GM23338 (cell line): ENCODE data around the gene CMTM2. TPM values are rescaled to one million over a fixed set of nuclear protein-coding genes. Genes with fewer than 3 reads are reported as not detected.

Experiments
- ATAC-seq: fragments of 200-7000 bp; cut with Tn5 transposase; 3 replicates; pipeline ENCODE4 v1.9.1; 2020
- DNase-seq: peaks from one replicate; pipeline ENCODE4 v3.0.0-alpha.2; 2015; ENCODE audit warnings: low spot score
- H2AFZ ChIP-seq: fragments of 200-600 bp; sonication (generic); 2 replicates; pipeline ENCODE4 v1.8.0; 2016; ENCODE audit warnings: antibody characterized with exemption, mild to moderate bottlenecking, moderate library complexity
- H3F3A ChIP-seq: fragments of 200-600 bp; sonication (generic); replicated peaks from 2 replicates; pipeline ENCODE4 v1.8.0; 2017; ENCODE audit warnings: antibody characterized with exemption, mixed run types, low read depth
- H3K27ac ChIP-seq: fragments of 200-600 bp; sonication (generic); 2 replicates; pipeline ENCODE4 v1.6.1; 2016; ENCODE audit warnings: low read depth
- H3K27me3 ChIP-seq: fragments of 200-600 bp; sonication (generic); 2 replicates; pipeline ENCODE4 v1.8.0; 2016; ENCODE audit warnings: mild to moderate bottlenecking, mixed run types, moderate library complexity; ENCODE audit not compliant: insufficient read depth
- H3K36me3 ChIP-seq: fragments of 200-600 bp; sonication (generic); 2 replicates; pipeline ENCODE4 v1.8.0; 2016; ENCODE audit warnings: mild to moderate bottlenecking; ENCODE audit not compliant: insufficient read depth
- H3K4me1 ChIP-seq: fragments of 200-600 bp; sonication (generic); 2 replicates; pipeline ENCODE4 v1.8.0; 2016; ENCODE audit warnings: mild to moderate bottlenecking, moderate library complexity; ENCODE audit not compliant: insufficient read depth
- H3K4me2 ChIP-seq: fragments of 200-600 bp; sonication (generic); 2 replicates; pipeline ENCODE4 v1.7.1; 2017; ENCODE audit warnings: mixed run types
- H3K4me3 ChIP-seq: fragments of 200-600 bp; sonication (generic); 2 replicates; pipeline ENCODE4 v1.6.1; 2016; ENCODE audit warnings: mixed run types
- H3K79me2 ChIP-seq: fragments of 200-600 bp; sonication (generic); replicated peaks from 2 replicates; pipeline ENCODE4 v1.8.0; 2017; ENCODE audit warnings: mild to moderate bottlenecking; ENCODE audit not compliant: insufficient read depth
- H3K9me2 ChIP-seq: fragments of 200-600 bp; sonication (generic); 2 replicates; pipeline ENCODE4 v1.8.0; 2017; ENCODE audit not compliant: insufficient read depth
- H4K20me1 ChIP-seq: fragments of 200-600 bp; sonication (generic); replicated peaks from 2 replicates; pipeline ENCODE4 v1.8.0; 2017; ENCODE audit warnings: mild to moderate bottlenecking; ENCODE audit not compliant: insufficient read depth
- H3K27ac Mint-ChIP-seq: 2 replicates; pipeline ENCODE4 v1.8.0; 2020; ENCODE audit warnings: inconsistent platforms, mild to moderate bottlenecking, moderate library complexity, mixed read lengths
- H3K27me3 Mint-ChIP-seq: 3 replicates; pipeline ENCODE4 v1.8.0; 2022; ENCODE audit warnings: low read depth, mild to moderate bottlenecking, moderate library complexity, mixed read lengths, inconsistent platforms; ENCODE audit not compliant: insufficient read depth, poor library complexity
- H3K36me3 Mint-ChIP-seq: 3 replicates; pipeline ENCODE4 v1.8.0; 2021; ENCODE audit warnings: low read depth, mild to moderate bottlenecking, inconsistent platforms, moderate library complexity, mixed read lengths
- H3K4me1 Mint-ChIP-seq: 3 replicates; pipeline ENCODE4 v1.8.0; 2020; ENCODE audit warnings: mild to moderate bottlenecking, inconsistent platforms, mixed read lengths
- H3K4me3 Mint-ChIP-seq: 3 replicates; pipeline ENCODE4 v1.8.0; 2021; ENCODE audit warnings: moderate library complexity, mild to moderate bottlenecking, inconsistent platforms, mixed read lengths
- H3K9me3 Mint-ChIP-seq: 3 replicates; pipeline ENCODE4 v1.8.0; 2020; ENCODE audit warnings: moderate library complexity, mild to moderate bottlenecking, inconsistent platforms, mixed read lengths
- CREB1 ChIP-seq: fragments of 250-450 bp; sonication (Bioruptor Pico); IDR thresholded peaks from 2 replicates; pipeline ENCODE4 v1.5.0; 2020; ENCODE audit warnings: low read depth, mild to moderate bottlenecking, moderate library complexity
- CTCF ChIP-seq, 2 experiments: fragments of 200-600 bp in 1 of 2; sonication (generic) in 1 of 2; conservative IDR thresholded peaks; 2 replicates each; pipeline versions ENCODE4 v1.5.1 to v1.6.1; 2016 to 2017; ENCODE audit warnings: antibody characterized with exemption in 2 of 2, low read depth in 2 of 2, mild to moderate bottlenecking in 2 of 2, moderate library complexity in 1 of 2
- EZH2 ChIP-seq: fragments of 200-600 bp; sonication (generic); IDR thresholded peaks from one replicate; pipeline ENCODE4 v1.8.0; 2017; ENCODE audit warnings: antibody characterized with exemption, mild to moderate bottlenecking, low read depth; ENCODE audit not compliant: unreplicated experiment
- EZH2phosphoT487 ChIP-seq: fragments of 200-600 bp; sonication (generic); IDR thresholded peaks from one replicate; pipeline ENCODE4 v1.8.1; 2018; ENCODE audit warnings: antibody characterized with exemption; ENCODE audit not compliant: unreplicated experiment
- NANOG ChIP-seq: IDR thresholded peaks from 2 replicates; pipeline ENCODE4 v1.6.1; 2016; ENCODE audit warnings: antibody characterized with exemption, borderline replicate concordance
- POLR2AphosphoS5 ChIP-seq: IDR thresholded peaks from 2 replicates; pipeline ENCODE4 v1.6.1; 2016; ENCODE audit warnings: antibody characterized with exemption, low read depth
- ZNF114 ChIP-seq: fragments of 250-450 bp; sonication (Bioruptor Pico); IDR thresholded peaks from 2 replicates; pipeline ENCODE4 v1.5.0; 2020; ENCODE audit warnings: mild to moderate bottlenecking, moderate library complexity
- polyA plus RNA-seq: library from polyadenylated mRNA; unstranded; fragments of >200 nt; fragmentation: Nextera tagmentation; extraction: Ambion mirVana; gene quantifications from 2 replicates; pipeline ENCODE4 v1.2.1, GENCODE V29; 2016
- total RNA-seq: library from RNA; depleted of rRNA; stranded (reverse); fragments of >200 nt; shearing (Covaris generic); gene quantifications from 2 replicates; pipeline ENCODE4 v1.2.3, GENCODE V29; 2014

The CMTM2 gene
- total and polyA plus RNA-seq, 2 experiments from 2014 or later: not detected

- H3K4me1 ChIP-seq: peaks cover 16% of the 10 kb centered on the region
- Mint-ChIP-seq H3K27ac (no peak overlapping the region), H3K36me3 (no peaks in the 10 kb centered on the region), H3K27me3 (peaks cover 4% of the 10 kb centered on the region), H3K4me3 (no peak overlapping the region), H3K9me3 (no peaks in the 10 kb centered on the region), H3K4me1 (peaks cover 14% of the 10 kb centered on the region)
- TF ChIP-seq POLR2AphosphoS5: no peak
- TF ChIP-seq EZH2phosphoT487: no peak
- H3K4me3 ChIP-seq: no peak overlapping the region
- DNase-seq (no peak), ATAC-seq (no peak)
- no peak overlapping the region for H2AFZ ChIP-seq
- H3F3A ChIP-seq: 0 out of 2 replicates have a peak, but pooled peaks cover under 1% of the 10 kb centered on the region
- H3K36me3 ChIP-seq: no peaks in the 10 kb centered on the region
- no peaks in the 10 kb centered on the region for H3K79me2 ChIP-seq
- no peak overlapping the region for H3K4me2 ChIP-seq
- H3K27ac ChIP-seq: no peak overlapping the region
- no peaks in the 10 kb centered on the region for H3K9me2 ChIP-seq
- no peaks in the 10 kb centered on the region for H4K20me1 ChIP-seq
- no peaks in the 10 kb centered on the region for H3K27me3 ChIP-seq
Observed at GRCh38 chr16:66543541-66543940, 35.7 kb upstream of the CMTM2 start.

GRCh38 chr16:66544016-66544757, 35.1 kb upstream of the CMTM2 start:
- Mint-ChIP-seq H3K36me3 (no peaks in the 10 kb centered on the region), H3K9me3 (no peaks in the 10 kb centered on the region), H3K4me1 (peaks cover 21% of the 10 kb centered on the region), H3K4me3 (no peak overlapping the region), H3K27me3 (peaks cover 4% of the 10 kb centered on the region), H3K27ac (no peak overlapping the region; the same call in 1 of the 2 replicates)
- Histone ChIP-seq H3K9me2 (no peaks in the 10 kb centered on the region), H3K79me2 (no peaks in the 10 kb centered on the region), H3F3A (peaks cover 6% of the 10 kb centered on the region; the same call in 1 of the 2 replicates), H3K27ac (no peak overlapping the region), H2AFZ (no peak overlapping the region), H3K4me1 (peaks cover 20% of the 10 kb centered on the region), H3K4me2 (no peak overlapping the region), H3K36me3 (no peaks in the 10 kb centered on the region), H3K4me3 (no peak overlapping the region), H4K20me1 (no peaks in the 10 kb centered on the region), H3K27me3 (no peaks in the 10 kb centered on the region)
- DNase-seq: no peak
- TF ChIP-seq EZH2phosphoT487 (no peak), ZNF114 (CRISPR knock-in tag) (no peak), CREB1 (CRISPR knock-in tag) (no peak), EZH2 (no peak), NANOG (no peak), CTCF (conservative IDR thresholded peaks at IDR 0.05; ENCODE audit: low read depth in 2 of 2) (no peak)
- ATAC-seq: no peak
